ENCODE data around the gene COQ2. TPM values are rescaled to one million over a fixed set of nuclear protein-coding genes. Genes with fewer than 3 reads are reported as not detected.

The COQ2 gene
- total RNA-seq, 1 donor from 2014 or later: 19.2 TPM

DNA sequence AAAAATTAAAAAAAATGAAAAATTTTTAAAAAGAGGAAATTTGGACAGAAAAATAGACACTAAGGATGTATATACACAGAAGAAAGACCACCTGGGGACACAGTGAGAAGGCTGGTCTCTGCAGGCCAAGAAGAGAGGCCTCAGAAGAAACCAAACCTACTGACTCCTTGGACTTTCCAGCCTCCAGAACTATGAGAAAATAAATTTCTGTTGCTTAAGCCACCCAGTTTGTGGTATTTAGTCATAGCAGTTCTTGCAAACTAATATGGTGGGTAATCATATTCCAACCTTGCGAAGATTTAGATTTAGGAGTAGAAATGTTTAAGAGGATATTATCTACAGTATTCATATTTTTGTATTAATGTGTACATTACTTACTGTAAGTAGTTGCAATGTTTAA, 56.4 kb downstream of the COQ2 start:
- H3K4me3 Mint-ChIP-seq (ENCODE audit: low read depth): no peak overlapping the region
- H3K9me3 Mint-ChIP-seq (ENCODE audit: low read depth): no peaks in the 10 kb centered on the region
- no peaks in the 10 kb centered on the region for H3K4me1 Mint-ChIP-seq (ENCODE audit: low read depth)
- TF ChIP-seq CTCF (IDR thresholded peaks at IDR 0.05; ENCODE audit: unreplicated experiment): no peak
- no peaks in the 10 kb centered on the region for H3K27me3 Mint-ChIP-seq
- peaks cover 2% of the 10 kb centered on the region for H3K36me3 Mint-ChIP-seq (ENCODE audit: insufficient read depth)
- no peak for DNase-seq (ENCODE audit: low spot score, unreplicated experiment)
- H3K27ac Mint-ChIP-seq: no peak overlapping the region

DNA sequence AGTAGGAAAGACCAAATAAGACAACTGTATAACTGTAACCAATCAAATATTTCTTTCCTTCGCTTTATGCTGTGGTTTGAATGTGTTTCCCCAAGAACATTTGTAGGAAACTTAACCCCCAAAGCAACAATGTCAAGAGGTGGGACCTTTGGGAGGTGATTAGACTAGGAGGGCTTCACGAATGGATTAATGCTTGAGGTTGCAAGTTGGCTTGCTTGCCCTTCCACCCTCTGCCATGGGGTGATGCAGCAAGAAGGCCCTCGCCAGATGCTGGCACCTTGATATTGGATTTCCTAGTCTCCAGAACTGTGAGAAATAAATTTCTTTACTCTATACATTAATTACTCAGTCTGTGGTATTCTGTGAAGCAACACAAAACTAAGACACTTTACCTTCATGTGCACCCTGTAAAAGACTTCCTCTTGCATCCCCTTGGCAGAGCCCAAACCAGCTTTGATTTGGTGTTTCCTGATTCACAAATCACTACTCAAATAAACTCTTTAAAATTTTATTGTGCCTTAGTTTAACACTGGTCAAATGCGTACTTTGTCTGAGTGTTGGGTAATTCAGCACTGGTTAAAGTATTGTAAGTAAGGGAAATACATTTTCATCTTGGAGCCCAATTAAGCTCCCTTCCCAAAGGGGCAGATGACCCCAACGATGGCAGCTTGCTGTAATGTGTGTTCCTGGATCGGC, 59.9 kb downstream of the COQ2 start:
- no peak overlapping the region for H3K27ac Mint-ChIP-seq
- no peaks in the 10 kb centered on the region for H3K9me3 Mint-ChIP-seq (ENCODE audit: low read depth)
- H3K27me3 Mint-ChIP-seq: no peaks in the 10 kb centered on the region
- no peak for TF ChIP-seq CTCF (IDR thresholded peaks at IDR 0.05; ENCODE audit: unreplicated experiment)
- H3K36me3 Mint-ChIP-seq (ENCODE audit: insufficient read depth): peaks cover 2% of the 10 kb centered on the region
- no peak for DNase-seq (ENCODE audit: low spot score, unreplicated experiment)
- H3K4me1 Mint-ChIP-seq (ENCODE audit: low read depth): no peaks in the 10 kb centered on the region
- H3K4me3 Mint-ChIP-seq (ENCODE audit: low read depth): no peak overlapping the region

GRCh38 chr4:83223781-83224180, 60.8 kb downstream of the COQ2 start:
- Mint-ChIP-seq H3K4me3 (ENCODE audit: low read depth) (no peak overlapping the region), H3K27me3 (no peaks in the 10 kb centered on the region), H3K36me3 (ENCODE audit: insufficient read depth) (peaks cover 2% of the 10 kb centered on the region), H3K4me1 (ENCODE audit: low read depth) (no peaks in the 10 kb centered on the region), H3K9me3 (ENCODE audit: low read depth) (no peaks in the 10 kb centered on the region), H3K27ac (no peak overlapping the region)
- no peak for DNase-seq (ENCODE audit: low spot score, unreplicated experiment)
- TF ChIP-seq CTCF (IDR thresholded peaks at IDR 0.05; ENCODE audit: unreplicated experiment): no peak

GRCh38 chr4:83221897-83222441, 62.6 kb downstream of the COQ2 start:
- H3K36me3 Mint-ChIP-seq (ENCODE audit: insufficient read depth): no peaks in the 10 kb centered on the region
- DNase-seq (ENCODE audit: low spot score, unreplicated experiment): no peak
- H3K4me1 Mint-ChIP-seq (ENCODE audit: low read depth): peaks cover 3% of the 10 kb centered on the region
- H3K27me3 Mint-ChIP-seq: no peaks in the 10 kb centered on the region
- H3K27ac Mint-ChIP-seq: no peak overlapping the region
- no peaks in the 10 kb centered on the region for H3K9me3 Mint-ChIP-seq (ENCODE audit: low read depth)
- H3K4me3 Mint-ChIP-seq (ENCODE audit: low read depth): no peak overlapping the region
- TF ChIP-seq CTCF (IDR thresholded peaks at IDR 0.05; ENCODE audit: unreplicated experiment): no peak

GRCh38 chr4:83219344-83220331, 65.0 kb downstream of the COQ2 start:
- no peaks in the 10 kb centered on the region for H3K36me3 Mint-ChIP-seq (ENCODE audit: insufficient read depth)
- H3K27ac Mint-ChIP-seq: no peak overlapping the region
- no peak for TF ChIP-seq CTCF (IDR thresholded peaks at IDR 0.05; ENCODE audit: unreplicated experiment)
- peaks cover 7% of the 10 kb centered on the region for H3K9me3 Mint-ChIP-seq (ENCODE audit: low read depth)
- H3K27me3 Mint-ChIP-seq: no peaks in the 10 kb centered on the region
- DNase-seq (ENCODE audit: low spot score, unreplicated experiment): no peak
- peaks cover 3% of the 10 kb centered on the region for H3K4me1 Mint-ChIP-seq (ENCODE audit: low read depth)
- no peak overlapping the region for H3K4me3 Mint-ChIP-seq (ENCODE audit: low read depth)
